G401.6 (cell line): ENCODE results near the gene LEFTY1.
"Not testable (repeated sequence)": the region's sequence is repeated elsewhere in the genome, so short reads cannot be mapped to it uniquely, and the experiment has no call there.

Source experiments
- FAIRE-seq: peaks from 2 replicates; lab custom pipeline; 2012; peaks lifted over from hg19 to GRCh38; lab: Jason Lieb, UNC

Gene LEFTY1

DNA sequence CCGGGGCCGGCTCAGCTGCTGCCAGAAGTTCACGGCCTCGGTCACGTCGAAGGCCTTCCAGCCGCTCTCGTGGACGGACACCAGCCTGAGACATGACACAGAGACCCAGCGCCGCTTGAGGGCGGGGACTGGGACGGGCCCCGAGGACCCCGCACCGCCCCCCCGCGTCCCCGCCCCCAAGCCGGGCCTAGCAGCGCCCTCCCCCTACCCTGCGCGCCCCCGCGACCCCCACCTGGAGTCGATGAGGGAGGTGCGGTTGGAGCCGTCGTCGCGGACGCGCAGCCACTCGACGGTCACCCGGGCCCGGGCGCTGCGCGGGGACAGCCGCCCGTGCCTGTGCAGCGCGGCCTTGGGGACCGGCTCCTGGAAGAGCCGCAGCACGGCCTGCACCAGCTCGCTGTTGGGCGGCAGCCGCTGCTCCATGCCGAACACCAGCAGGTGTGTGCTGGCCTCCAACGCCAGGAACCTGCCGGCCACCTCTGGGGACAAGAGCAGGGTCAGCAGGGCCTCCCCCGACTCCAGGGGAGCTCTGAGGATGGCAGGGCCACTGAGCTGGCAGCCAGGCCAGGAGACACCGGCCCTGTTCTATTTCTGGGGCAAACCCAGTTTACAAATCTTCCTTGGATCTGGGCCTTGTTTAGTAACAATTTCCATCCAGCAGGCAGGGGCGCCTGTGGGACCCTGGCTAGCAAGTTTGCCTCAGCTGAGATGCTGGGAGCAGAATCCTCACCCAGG is 1.2 kb downstream of the LEFTY1 start:
- not testable (repeated sequence) for FAIRE-seq

DNA sequence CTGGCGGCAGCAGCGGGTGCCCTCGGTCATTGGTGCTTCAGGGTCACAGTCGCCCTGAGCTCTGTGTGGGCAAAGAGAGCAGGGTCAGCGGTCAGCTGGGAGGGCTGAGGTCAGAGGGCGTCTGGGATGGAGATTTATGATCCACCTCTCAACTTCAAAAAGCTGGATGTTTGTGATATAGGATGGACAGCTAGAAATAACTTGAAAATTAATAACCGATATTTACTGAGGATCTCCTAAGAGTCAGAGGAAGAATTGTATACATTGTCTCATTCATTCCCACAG is 2.0 kb downstream of the LEFTY1 start:
- no peak for FAIRE-seq

DNA sequence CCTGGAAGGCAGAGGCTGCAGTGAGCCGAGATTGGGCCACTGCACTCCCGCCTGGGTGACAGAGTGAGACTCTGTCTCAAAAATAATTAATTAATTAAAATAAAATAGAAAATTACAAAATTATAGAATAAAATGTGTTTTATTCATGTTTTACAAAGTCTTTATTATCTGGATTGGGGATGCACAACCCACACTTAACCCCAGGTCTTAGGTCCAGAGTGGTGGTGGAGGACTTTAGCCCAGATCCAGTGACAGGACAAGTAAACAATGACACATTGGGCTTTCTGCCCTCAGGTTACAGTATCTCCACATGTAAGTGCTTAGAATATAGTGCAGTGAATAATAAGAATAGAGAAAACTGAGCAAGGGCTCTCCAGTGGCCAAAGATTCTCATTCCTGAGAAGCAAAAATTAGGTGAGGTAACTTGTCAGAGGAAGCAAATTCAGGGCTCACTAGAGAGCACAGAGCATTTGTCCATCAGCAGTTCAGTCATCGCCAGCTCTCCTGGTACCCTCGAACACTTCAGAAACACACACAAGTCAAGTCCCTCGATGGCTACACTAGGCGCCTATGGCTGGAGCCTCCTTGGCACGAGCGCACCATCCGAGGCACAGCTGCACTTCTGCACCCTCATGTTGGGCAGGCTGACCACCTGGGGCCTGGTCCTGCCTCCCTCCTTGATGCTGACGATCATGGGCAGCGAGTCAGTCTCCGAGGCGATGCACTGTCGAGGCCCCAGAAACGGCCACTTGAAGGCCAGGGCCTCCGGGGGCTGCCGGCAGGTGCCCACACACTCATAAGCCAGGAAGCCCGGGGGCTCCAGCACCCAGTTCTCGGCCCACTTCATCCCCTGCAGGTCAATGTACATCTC is 2.6 kb downstream of the LEFTY1 start:
- FAIRE-seq = no peak

DNA sequence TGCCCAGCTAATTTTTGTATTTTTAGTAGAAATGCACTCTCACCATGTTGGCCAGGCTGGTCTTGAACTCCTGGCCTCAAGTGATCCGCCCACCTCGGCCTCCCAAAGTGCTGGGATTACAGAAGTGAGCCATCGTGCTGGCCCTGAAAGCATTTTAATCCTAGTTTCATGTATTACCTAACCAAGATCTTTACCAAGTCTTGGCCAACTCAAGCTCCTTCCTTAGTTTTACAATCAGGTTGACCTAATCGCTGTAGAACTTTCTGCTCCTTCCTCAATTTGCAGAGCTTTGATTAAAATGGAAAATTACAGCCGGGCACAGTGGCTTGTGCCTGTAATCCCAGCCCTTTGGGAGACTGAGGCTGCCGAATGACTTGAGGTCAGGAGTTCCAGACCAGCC is 3.6 kb downstream of the LEFTY1 start:
- no peak for FAIRE-seq

DNA sequence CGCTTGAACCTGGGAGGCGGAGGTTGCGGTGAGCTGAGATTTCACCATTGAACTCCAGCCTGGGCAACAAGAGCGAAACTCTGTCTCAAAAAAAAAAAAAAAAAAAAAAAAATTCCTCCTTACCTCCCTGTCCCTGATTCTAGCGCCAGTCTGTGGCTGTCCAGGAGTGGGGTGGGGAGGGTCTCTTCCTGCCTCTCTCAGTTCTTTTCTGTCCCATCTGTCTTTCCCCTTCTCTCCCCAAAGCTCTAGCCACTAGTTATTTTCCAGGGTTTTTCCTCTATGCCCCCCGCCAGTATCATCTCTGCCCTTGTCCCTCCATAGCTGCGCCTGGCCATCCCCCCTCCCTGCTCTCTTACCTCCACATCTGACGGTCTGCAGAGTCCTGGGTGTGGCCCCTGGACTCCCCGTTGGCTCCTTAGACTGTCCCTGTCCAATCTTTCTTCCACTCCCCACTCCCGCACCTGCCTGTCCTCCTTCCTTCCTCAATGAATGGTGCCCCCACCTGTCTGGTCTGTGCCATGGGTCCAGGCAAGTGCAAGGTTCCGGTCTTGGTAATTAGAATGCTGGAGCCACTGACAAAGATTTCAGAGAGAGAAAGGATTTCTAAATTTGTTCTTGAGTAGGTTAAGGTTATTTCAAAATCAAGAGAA is 5.2 kb downstream of the LEFTY1 start:
- FAIRE-seq = no peak

DNA sequence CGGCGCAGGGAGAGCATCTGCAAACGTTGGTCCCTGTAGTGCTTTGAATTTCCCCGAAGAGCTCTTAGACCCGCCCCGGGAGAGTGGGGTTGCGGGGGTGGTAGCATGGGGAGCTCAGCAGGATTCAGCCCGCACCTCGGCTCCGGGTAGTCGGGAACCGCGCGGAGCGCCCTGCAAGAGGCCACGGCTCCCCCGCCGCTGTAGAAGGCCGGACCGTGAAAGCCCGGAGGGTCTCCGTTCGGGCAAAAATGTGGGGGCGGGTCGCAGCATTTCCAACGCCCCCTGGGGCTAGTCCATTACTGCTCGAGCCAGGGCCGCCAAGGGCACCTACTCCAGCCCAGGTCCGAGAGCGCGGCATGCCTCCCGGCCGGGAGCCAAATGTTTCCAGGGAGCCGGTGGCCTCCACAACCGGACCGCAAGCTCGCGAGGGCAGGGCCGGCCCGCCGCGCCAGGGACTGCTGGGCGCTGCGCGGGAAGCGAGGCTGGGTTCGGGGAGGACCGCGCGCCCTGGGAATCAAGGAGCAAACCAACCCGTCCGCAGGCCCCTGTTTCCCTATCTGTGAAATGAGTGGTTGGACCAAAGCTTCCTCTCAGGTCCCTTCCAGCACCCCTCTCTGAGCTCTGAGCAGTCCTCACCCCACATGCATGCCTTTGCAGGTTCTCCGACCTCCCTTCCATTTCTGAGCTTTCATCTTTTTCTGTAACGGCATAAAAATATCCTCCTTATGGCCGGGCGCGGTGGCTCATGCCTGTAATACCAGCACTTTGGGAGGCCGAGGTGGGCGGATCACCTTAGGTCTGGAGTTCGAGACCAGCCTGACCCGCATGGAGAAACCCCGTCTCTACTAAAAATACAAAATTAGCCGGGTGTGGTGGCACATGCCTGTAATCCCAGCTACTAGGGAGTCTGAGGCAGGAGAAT is 6.0 kb downstream of the LEFTY1 start:
- no peak for FAIRE-seq

DNA sequence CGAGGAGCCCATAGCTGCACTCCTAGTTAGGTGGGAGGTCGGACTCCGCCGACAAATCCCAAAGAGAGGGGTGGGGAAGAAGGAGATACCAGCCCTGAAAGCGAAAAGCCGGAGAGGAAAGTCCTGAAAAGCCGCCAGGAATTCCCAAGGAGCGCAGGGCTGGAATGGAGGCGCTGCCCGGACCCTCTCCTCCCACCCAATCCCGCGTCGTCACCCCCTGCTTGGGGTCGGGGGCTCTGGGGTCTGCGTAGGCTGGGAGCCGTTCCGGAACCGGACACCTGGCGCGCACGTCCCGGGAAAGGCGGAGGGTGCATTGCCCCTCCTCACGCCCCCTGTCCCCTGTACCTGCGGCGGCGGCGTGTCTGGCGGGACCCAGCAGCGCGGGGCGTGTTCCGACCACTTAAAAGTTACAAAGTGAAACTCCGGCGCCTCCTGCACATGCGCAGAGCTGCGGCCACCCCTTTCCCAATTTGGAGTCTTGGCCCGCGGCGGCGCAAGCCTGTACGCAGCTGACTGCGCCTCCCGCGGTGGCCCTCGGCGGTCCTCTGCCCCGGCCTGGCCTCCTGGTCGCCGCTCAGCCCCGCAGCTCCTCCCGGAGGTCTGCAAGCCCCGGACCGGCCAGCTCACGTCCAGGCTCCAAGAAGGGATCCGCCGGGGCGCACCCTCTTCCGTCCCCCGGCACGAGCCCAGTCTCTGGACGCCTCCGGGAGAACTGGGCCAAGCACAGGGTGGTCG is 6.8 kb downstream of the LEFTY1 start, which contains the start of gene TMEM63A:
TMEM63A (minus strand) TSS at position 422 of the 735 bp plus-strand sequence. CDS start 4,800 bp downstream, outside the sequence.
- FAIRE-seq = no peak

DNA sequence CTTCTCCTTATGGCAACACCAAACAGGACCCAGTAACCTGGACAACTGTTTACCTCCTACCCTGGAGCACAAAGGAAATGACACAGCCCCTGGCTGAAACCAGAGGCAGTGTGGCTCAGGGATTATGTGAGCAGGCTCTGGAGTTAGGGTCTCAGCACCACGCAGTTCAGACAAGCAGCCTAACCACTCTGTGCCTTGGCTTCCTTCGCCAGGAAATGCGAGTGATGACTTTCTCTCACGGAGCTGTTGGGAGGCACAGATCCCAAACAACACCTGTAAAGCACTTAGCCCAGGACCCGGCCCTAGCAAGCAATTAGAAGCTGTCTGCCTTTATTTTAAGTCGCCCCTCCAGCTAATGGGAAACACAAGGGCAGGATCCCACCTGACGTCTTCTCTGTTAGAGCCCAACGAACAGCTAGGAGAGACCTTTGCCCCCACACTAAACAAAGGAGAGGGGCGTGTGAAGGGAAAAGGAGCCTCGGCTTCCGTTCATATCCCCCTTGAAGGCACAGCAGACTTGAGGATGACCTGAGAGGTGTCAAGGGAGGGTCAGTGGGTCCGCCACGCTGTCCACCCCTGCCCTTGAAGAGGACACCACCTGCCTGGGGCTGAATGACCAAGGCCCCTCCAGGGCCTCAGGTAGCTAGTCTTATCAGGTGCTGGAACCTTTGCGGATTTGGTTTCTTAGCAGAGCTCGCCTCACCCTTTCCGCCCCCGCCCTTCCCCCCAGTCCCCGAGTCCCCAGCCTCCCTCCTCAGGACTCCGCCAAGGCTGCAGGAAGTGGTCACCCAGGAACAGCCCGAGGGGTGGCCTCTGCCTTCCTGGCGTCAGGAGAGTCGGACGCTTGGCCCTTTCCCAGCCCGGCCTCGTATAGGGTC is 7.6 kb downstream of the LEFTY1 start:
- FAIRE-seq = no peak

DNA sequence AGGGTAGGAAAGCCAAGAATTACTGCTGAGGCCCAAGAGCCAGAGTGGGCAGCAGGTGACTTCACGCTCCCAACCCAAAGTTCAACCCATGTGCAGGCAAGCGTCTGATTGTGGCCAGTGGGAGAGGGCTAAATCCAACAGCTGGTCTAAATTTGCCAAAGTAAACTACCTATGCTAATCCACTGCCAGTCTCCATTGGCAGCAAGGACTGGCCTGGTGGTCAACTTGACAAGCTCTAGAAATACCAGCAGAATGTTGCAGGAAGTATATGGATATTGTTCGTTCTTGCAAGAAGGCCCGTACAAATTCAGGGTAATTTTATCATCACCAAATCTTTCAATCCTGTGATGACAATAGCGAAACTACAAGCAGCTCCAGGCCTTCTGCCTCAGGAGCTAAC is 8.3 kb downstream of the LEFTY1 start:
- no peak for FAIRE-seq

DNA sequence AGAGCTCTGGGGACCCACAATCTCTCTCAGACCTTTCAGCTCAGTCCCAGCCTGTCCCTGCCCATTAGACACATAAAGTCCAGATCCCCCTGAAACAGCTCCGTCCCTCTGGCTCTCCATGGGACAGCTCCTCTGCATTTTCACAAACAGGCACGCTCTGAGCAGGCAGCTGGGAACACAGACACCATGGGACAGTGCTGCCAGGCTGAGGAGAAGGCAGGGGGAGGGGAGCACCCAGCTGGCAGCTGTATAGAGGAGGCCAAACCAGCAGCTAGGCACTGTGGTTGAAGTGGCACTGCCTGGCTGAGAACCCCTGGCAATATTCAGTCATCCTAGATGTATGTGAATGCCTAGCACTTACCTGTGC is 8.7 kb downstream of the LEFTY1 start:
- FAIRE-seq = no peak

DNA sequence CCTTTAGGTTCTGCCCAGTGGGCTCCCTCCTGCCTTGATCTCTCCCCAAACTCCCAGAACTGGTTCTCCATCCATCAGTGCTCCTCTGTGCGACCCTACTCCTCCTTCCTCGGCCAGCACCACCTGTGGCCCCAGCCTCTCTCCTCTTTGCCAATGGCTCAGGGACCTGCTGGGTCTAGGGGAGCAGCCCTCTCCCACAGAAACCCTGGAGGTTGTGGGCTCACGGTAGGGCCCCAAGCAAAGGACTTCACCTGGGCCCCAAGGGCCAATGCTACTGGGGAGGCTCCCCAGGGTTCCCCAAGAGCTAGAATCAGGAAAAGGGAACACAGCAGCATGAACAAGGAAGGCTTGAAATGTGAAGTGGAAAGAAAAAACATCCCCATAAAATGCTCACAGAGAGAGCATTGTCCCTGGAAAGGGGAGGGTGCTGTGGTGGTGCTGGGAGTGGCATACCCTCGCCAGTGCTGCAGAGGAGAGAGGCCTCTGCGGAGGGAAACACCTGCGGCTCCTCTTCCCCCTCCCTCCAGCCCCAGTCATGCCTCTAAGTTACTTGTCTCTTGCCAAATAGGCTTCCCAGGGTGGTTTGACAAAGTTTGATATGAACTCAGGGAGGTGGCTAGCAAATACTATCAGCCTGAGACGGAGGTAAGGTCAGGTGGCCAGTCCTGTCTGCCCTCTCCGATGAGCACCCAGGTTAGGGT is 9.3 kb downstream of the LEFTY1 start:
- no peak for FAIRE-seq

DNA sequence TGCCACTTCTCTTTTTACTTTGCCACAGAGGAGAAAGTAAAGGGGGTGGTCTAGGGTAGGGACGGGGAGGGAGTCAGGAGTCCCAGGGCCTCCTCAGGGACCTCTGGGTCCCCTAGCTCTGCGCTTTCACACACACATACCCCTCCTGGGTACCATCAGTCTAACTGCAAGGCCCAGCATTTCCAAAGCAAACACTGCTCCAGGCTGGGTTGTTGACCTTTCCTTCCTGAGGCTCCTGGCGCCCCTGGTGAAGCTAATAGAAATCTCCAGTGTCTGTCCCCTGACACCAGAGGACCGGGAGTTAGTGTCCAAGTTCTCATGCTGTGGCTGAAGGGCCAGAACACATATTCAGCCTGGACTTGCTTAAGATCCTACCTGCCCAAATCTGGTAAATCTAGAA is 10.7 kb downstream of the LEFTY1 start:
- FAIRE-seq = no peak

DNA sequence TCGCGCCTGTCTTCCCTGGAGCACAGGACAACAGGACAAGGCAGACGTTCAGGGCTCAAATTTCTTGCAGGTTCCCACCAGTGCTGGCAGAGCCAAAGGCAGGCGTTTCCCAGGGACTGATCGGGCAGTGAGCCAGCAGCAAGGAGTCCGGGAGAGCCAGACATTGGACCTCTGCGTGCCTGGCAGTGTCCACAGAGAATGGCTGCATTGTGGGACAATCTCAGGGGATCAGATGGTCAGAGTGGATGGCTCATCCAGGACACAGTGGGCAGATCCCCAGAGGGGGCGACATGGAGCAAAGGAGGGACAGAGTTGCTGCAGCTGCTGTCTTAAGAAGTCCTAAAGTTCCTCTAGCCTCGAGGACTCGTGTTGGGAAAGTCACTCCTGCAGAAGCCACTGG is 11.4 kb downstream of the LEFTY1 start:
- FAIRE-seq = no peak

DNA sequence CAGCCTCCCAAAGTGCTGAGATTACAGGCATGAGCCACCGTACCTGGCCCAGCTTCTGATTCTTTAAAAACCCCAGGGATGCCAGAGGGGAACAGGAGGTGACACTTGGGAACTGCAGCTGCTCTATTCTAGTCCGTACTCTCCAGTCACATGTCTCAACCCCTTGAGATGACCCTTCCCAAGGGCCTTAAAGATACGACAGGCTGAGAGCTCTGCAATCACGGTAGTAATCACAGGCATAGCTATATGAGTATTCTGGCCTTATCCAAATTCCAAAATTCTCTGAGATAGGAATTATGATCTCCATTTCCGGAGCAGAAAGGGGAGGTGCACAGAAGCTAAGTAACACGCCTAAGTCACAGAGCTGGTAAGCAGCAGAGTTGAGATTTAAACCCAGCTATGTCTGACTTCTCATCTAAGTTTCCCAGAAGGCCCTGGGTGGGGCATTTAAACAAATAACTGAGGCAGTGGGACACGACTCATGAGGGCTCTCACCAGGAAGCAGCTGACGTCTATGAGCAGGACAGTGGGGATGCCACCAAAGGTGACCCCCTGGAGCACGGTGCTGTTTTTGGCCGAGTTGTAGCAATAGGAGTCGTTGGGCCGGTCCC is 11.9 kb downstream of the LEFTY1 start:
- no peak for FAIRE-seq

DNA sequence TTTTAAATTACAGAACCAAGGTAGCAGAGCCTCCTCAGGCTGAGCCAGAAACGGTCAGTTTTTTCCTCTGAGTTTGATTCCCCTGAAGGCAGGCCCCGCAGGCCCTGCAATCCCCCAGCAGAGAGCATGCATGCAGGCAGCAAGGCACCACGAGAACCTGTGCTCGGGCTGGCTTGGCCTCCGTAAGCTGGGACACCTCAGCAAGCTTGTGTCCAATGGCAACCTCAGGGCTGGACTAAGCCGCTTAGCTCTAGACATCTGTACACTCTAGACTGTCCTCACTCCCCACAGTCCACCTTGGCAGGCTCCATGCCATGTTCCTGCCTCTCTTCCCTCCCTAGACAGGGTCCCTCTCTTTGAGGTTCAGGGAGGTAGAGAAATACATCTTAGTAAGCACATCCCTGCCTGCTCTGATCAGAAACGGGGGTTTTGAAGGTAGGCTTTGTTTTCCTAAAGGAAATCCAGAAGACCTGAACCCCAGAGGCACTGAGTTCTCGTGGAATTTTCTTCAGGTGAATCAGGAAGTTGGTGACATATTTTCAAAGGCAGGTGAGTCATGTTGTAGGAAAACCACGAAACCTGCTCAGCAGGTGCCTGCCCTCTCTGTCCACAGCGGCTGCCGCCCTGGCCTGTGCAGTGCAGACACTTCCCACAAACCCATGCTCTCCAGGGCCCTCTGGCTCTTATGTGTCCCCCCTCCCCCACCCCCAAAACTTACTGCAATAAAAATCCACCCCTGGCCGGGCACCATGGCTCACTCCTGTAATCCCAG is 13.7 kb downstream of the LEFTY1 start:
- FAIRE-seq = no peak

DNA sequence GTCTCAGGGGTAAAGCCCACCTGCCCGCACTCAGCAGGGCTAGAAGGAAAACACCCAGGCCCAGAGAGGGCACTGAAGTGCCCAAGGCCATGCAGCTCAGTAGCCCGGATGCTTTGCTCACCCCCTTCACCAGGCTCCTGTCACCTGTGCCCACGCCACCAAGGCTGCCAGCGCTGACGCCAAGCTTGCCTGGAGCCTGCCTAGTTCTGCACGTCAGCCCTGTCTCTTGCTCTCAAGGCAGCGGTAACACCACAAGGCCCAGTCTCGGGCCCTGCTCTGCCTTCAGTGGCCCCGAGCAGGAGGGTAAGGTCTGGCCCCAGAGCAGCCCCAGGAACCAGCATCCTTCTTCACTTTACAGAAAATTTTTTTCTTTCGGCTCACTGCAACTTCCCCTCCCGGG is 14.5 kb downstream of the LEFTY1 start:
- FAIRE-seq = no peak

DNA sequence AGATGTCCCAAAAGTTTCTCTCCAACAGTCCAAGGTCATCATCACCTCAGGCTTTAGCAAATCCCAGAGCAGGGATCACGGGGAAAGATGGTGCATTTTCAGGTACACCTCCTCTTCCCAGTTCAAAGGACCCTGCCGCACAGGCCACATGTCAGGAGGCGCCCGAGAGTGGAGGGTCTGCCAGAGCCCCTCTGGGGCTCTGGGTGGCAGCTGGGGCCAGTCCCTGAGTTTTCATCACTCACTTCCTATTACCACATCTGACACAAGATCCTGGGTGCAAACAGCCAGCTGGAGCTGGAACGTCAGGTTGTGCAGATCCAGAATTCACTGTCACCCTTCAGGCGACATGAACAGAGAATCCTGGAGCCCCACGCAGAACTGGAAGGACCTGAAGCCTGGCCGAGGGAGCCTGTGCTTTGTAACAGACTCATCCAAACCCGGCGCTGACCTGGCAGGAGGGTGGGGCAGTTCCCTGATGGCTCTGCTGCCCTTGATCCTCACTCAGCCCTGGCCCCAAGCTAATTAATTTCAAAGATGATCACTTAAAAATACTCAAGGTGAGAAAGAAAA is 15.6 kb downstream of the LEFTY1 start:
- FAIRE-seq = no peak

DNA sequence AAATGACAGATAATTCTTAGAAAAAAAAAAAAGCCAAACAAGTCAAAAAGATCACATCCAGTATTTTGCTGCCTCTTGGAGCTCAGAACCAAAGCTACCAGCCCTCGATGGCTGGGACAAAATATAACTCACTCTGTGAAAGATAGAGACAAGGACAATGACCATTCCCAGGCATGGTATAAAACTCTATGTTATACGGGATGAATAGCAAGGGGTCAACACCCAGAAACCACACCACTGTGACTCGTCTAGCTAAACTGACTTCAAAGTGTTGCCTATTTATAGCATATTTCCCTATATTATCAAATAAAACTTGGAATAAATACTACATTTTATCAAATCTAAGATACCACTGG is 16.9 kb downstream of the LEFTY1 start:
- no peak for FAIRE-seq
